ENCODE data around the gene BMP2K.
"Not testable (repeated sequence)": the region's sequence is repeated elsewhere in the genome, so short reads cannot be mapped to it uniquely, and the experiment has no call there.

The BMP2K gene

GRCh38 chr4:78765432-78766006 is 10.6 kb upstream of the BMP2K start:
- no peak for DNase-seq

- no peak for DNase-seq
Observed at GRCh38 chr4:78766026-78766425, 10.1 kb upstream of the BMP2K start.

DNA sequence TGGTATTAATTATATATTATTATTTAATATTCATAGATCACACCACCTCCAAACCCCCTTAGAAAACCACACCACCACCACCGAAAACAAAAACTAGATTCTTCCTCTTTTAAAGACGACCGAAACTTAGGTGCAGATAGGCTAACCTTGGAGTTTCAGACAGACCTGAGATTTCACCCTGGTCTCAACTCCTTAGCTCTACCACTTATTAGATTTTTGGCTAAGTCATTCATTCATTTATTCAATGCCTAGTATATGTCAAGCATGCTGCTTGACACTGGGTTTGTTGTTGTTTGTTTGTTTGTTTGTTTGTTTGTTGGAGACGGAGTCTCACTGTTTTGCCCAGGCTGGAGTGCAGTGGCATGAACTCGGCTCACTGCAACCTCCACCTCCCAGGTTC is 9.5 kb upstream of the BMP2K start:
- no peak for DNase-seq

GRCh38 chr4:78767350-78767749 is 8.8 kb upstream of the BMP2K start:
- no peak for DNase-seq

GRCh38 chr4:78768452-78769180 is 7.5 kb upstream of the BMP2K start:
- DNase-seq: no peak

DNA sequence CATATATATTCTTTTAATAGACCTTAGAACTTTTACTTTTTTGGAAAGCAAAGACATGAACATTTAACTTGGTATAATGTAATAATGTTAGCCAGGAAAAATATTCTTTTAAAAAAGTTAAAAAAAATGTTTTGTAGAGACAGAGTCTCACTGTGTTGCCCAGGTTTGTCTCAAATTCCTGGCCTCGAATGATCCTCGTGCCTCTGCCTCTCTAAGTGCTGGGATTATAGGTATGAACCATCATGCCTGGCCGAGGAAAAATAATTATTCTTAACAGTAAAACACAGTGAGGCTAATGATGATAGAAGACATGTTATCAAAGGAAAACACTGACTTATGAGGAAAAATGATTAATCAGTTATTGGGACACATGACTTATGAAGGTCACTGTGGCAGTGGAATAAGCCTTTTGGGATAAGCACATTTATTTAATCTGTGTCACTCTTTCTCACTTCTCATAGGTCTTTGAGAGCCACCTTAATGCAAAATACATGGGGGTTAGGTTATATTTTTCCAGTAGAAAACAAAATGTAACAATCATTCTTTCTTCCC is 6.0 kb upstream of the BMP2K start:
- no peak for DNase-seq

GRCh38 chr4:78772526-78773091 is 3.5 kb upstream of the BMP2K start:
- no peak for DNase-seq

DNA sequence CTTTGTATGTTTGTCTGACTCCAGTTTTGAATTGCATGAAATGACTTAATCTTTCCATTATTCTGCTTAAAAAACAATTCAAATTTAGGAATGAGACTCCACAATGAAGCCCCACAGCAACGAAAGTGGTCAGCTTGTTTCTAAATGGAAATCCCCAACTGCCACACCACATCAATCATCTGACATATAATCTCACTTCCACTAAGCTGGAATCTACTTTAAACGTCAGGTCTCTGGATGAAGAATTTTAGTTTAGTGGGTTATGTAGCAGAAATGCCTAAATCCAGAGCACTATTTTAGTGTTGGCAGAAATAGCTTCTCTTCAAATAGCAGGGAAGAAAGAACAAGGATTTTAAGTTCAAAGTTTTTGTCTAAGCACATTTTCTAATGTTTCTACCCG is 1.7 kb upstream of the BMP2K start:
- DNase-seq: no peak

DNA sequence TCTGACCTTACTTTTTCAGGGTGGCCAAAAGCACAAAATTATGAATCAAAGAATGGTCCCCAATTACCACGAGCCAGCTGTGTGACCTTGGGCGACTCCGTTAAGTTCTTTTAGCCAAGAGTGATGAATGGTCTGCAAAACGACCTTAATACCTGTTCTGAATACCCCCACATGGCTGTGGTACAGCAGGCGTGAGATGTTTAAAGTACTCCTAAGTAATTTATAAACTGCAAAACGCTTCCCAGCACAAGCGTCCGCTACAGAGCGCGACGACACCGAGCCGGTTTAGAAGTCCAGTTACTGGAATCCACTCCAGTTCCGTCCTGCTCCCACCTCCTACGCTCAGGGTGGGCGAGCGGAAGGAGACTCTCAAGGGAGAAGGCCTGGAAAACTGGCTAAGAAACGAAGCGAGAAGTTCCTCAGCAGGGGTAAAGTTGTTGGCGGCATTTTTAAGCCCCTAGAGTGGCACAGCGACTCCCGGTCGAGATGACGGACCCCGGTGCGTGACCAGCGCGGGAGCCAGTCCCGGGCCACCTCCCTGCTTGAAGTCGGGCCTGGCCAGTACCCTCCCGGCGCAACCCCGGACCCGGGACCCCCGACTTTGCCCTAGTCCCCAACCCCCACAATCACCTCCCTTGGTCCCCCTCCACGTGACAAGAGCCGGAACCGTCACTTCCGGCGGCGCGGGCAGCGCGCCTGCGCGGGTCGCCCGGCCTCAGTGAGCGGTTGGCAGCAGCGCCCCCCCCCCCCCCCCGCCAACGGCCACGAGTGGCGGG is 659 bp upstream of the BMP2K start:
- DNase-seq: peak; percentile 90

DNA sequence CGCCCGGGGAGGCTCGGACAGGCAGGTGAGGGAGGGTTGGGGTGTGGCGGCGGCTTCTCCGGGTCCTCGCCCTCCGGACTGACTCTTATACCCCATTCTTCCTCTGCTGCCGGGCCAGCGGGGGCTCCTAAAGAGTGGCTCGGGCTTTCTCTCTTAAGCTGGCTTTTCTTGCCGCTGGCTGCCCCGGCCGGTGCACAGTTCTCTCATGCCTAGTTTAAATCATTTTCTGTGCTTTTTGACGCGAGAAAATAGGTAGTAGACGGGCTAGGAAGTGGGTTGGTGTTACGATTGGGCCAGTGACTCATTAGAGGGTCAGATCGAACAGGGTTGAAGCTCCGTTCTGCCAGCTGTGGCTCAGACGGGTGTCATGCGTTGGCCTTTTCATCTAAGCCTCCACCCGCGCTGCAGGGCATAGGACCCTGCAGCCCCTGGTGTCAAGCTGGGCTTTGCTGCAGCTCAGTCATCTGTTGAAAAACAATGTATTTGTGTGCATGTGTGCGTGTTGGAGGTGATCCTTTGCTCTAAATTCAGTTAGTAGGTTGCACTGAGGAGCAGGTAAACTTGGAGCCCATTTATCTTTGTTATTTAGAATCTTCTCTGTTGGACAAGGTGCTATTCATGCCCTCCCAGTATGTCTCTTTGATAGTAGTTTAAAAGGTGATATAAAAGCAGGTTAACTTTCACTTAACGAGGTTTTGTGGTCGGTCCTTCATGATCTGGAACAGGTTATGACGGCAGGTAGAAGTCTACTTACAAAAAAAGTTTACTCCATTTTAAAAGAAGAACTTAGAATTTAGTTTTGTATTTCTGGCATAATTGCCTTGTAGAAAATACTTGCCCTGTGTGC is 802 bp downstream of the BMP2K start:
- DNase-seq: peak; percentile 42

GRCh38 chr4:78777576-78777940 is 1.4 kb downstream of the BMP2K start:
- no peak for DNase-seq

- DNase-seq: no peak
Observed at GRCh38 chr4:78778530-78778929, 2.4 kb downstream of the BMP2K start.

- DNase-seq: no peak
Observed at GRCh38 chr4:78779280-78779679, 3.1 kb downstream of the BMP2K start.

- no peak for DNase-seq
Observed at GRCh38 chr4:78780093-78780492, 3.9 kb downstream of the BMP2K start.

DNA sequence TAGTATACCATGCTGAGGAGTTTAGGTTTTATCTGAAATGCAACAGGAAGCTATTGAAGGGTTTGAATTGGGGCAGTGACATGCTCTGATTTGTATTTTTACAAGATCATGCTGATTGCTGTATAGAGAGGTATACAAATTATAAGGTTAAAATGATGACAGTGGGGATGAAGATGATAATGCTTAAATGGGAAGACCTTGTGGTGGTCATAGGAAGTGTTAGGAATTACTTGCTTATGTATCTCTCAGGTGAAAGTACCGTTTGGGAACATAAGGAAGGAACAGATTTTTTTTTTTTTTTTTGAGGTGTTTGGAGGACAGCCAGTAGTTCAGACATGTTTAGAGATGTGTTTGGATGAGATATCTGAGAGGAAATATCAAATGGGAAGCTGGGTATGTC is 5.0 kb downstream of the BMP2K start:
- DNase-seq: no peak

GRCh38 chr4:78781924-78782323 is 5.8 kb downstream of the BMP2K start:
- DNase-seq: no peak

- DNase-seq: no peak
Observed at GRCh38 chr4:78784236-78784865, 8.2 kb downstream of the BMP2K start.

DNA sequence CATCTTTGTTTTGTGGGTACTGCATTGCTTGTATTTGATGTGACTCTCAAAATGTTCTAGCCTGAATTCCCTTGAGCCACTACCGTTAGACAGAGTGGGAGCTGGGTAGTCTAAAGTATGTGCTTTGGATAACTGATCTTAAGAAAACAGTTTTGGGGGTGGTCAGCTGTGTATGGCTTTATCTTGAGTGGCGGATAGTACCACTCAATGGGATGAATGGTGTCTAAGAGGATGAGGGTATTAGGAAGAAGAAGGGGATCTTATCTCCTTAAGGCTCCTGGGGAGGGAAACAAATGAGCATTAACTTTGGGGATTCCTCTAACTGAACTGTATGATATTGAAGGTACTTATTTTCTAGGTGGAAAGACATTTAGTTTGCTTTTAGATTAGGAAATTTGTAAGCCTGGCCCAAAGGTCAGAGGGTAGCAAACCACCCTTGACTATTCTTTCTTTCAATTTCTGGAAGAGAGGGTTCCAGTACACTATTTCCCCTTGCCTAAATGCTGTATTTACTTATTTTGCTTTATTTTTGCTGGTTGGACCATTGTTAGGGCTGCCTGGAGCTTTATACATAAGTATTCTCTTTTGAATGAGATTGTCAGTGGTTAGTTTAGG is 11.3 kb downstream of the BMP2K start:
- no peak for DNase-seq

DNA sequence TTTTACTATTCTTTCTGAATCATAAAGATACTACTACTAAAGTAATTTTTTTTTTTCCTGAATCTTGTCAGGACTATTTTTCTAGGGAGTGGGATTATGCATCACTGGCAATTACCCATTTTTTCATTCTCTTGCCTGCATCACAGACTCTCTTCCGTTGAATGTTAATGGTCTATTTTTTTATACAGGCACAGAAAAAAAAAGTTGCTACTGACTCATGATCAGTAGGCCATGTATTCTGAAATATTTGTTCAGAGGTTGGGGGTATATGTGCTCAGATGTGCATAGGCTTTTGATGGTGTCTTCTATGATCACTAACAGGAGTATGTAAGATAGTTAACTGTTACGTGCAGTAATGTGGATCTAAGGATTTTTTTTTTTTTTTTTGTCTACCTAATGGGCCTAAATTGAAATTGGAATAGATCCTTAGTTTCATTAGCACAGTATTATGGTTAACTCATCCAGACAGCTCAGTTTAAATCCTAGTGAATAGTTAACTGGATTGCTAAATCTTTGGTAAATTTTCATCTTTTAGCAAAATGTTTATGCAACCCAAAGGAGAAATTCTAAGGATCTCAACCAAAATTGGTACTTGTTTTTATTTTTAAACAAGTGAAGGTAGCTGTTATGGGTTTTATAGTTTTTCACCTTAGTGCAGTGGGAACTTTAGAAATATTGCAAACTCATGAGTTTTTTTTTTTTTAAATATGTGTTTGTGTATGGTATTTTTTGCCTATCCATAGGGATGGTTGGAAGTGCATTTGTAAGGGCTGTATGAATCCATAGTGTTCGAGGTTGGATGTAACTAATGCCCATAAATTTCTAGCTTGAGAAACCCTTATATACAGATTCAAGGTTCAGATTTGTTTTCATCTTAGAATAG is 12.1 kb downstream of the BMP2K start:
- no peak for DNase-seq

DNA sequence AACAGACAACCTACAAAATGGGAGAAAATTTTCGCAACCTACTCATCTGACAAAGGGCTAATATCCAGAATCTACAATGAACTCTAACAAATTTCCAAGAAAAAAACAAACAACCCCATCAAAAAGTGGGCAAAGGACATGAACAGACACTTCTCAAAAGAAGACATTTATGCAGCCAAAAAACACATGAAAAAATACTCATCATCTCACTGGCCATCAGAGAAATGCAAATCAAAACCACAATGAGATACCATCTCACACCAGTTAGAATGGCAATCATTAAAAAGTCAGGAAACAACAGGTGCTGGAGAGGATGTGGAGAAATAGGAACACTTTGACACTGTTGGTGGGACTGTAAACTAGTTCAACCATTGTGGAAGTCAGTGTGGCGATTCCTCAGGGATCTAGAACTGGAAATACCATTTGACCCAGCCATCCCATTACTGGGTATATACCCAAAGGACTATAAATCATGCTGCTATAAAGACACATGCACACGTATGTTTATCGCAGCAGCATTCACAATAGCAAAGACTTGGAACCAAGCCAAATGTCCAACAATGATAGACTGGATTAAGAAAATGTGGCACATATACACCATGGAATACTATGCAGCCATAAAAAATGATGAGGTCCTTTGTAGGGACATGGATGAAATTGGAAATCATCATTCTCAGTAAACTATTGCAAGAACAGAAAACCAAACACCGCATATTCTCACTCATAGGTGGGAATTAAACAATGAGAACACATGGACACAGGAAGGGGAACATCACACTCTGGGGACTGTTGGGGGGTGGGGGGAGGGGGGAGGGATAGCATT is 19.7 kb downstream of the BMP2K start:
- not testable (repeated sequence) for DNase-seq

Data from CD4-positive, alpha-beta T cell treated with Interleukin-21 for 1 hour (primary cell).